Thyroid gland (tissue), 4 donors: ENCODE data around the gene FBXO27.

Experiments used
- POLR2A ChIP-seq, 2 donors: fragments of 450-650 bp; IDR thresholded peaks; one replicate each; pipeline ENCODE4 v1.6.1; 2017; ENCODE audit warnings: antibody characterized with exemption in 2 of 2, mild to moderate bottlenecking in 2 of 2, moderate library complexity in 1 of 2
- TF ChIP-seq, protein P1 (sequence below), 6 experiments: fragments of 200-600 bp in 3 of 6; fragments of 450-650 bp in 3 of 6; sonication (generic) in 3 of 6; IDR thresholded peaks; one replicate each; pipeline ENCODE4 v1.5.1; 2016 to 2019; ENCODE audit warnings: antibody characterized with exemption in 6 of 6, mild to moderate bottlenecking in 2 of 6, inconsistent platforms in 1 of 6, moderate library complexity in 1 of 6

GRCh38 chr19:39024875-39025641 is 7.3 kb downstream of the FBXO27 start:
- TF ChIP-seq, protein P1, sequence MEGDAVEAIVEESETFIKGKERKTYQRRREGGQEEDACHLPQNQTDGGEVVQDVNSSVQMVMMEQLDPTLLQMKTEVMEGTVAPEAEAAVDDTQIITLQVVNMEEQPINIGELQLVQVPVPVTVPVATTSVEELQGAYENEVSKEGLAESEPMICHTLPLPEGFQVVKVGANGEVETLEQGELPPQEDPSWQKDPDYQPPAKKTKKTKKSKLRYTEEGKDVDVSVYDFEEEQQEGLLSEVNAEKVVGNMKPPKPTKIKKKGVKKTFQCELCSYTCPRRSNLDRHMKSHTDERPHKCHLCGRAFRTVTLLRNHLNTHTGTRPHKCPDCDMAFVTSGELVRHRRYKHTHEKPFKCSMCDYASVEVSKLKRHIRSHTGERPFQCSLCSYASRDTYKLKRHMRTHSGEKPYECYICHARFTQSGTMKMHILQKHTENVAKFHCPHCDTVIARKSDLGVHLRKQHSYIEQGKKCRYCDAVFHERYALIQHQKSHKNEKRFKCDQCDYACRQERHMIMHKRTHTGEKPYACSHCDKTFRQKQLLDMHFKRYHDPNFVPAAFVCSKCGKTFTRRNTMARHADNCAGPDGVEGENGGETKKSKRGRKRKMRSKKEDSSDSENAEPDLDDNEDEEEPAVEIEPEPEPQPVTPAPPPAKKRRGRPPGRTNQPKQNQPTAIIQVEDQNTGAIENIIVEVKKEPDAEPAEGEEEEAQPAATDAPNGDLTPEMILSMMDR (IDR thresholded peaks at IDR 0.05), result no peak
- TF ChIP-seq POLR2A (IDR thresholded peaks at IDR 0.05), result no peak
